ENCODE results near the gene AHSG. TPM values are rescaled to one million over a fixed set of nuclear protein-coding genes. Genes with fewer than 3 reads are reported as not detected.

The AHSG gene
- total RNA-seq, 4 donors from 2014 or later = not detected

- H3K36me3 ChIP-seq = no peaks in the 10 kb centered on the region
- peak overlapping the region; percentile 51 to 66 for H3K27ac ChIP-seq
- H3K4me1 ChIP-seq = peaks cover 5 to 21% of the 10 kb centered on the region in 2 donors
- intact Hi-C loops (cut with DNase I; ENCODE audit: low total_unique reads) = no loop called here
- H3K27me3 ChIP-seq = no peaks in the 10 kb centered on the region
- no peak for DNase-seq
- peak overlapping the region; percentile 46 to 56 for H3K4me3 ChIP-seq
- TF ChIP-seq POLR2A (IDR thresholded peaks at IDR 0.05) (no peak), CTCF (IDR thresholded peaks at IDR 0.05) (no peak)
- H3K9me3 ChIP-seq = no peaks in the 10 kb centered on the region
Observed at GRCh38 chr3:186569779-186570095, 43.1 kb upstream of the AHSG start.

- Histone ChIP-seq H3K27me3 (no peaks in the 10 kb centered on the region), H3K36me3 (no peaks in the 10 kb centered on the region), H3K4me3 (peak within 1 kb of the TSS; percentile 56 to 88), H3K4me1 (peaks cover 5 to 21% of the 10 kb centered on the region in 2 donors), H3K9me3 (no peaks in the 10 kb centered on the region), H3K27ac (peak within 1 kb of the TSS; percentile 81 to 93)
- DNase-seq = peak; percentile 99
- TF ChIP-seq CTCF (IDR thresholded peaks at IDR 0.05) (no peak), POLR2A (IDR thresholded peaks at IDR 0.05) (peak; percentile 56 to 83)
- intact Hi-C loops (cut with DNase I; ENCODE audit: low total_unique reads) = no loop called here
Observed at GRCh38 chr3:186570096-186570940, 42.5 kb upstream of the AHSG start, which contains the start of gene DNAJB11. Gene DNAJB11, plus strand, starts transcription at chr3:186570720. Its CDS starts 178 bp downstream, at chr3:186570898.

GRCh38 chr3:186570941-186571643, 41.8 kb upstream of the AHSG start:
- peak overlapping the region; percentile 56 to 88 for H3K4me3 ChIP-seq
- TF ChIP-seq POLR2A (IDR thresholded peaks at IDR 0.05) (no peak), CTCF (IDR thresholded peaks at IDR 0.05) (no peak)
- H3K9me3 ChIP-seq = no peaks in the 10 kb centered on the region
- intact Hi-C loops (cut with DNase I; ENCODE audit: low total_unique reads) = no loop called here
- H3K36me3 ChIP-seq = no peaks in the 10 kb centered on the region
- H3K27ac ChIP-seq = peak overlapping the region; percentile 81 to 93
- no peaks in the 10 kb centered on the region for H3K27me3 ChIP-seq
- H3K4me1 ChIP-seq = peaks cover 5 to 21% of the 10 kb centered on the region in 2 donors
- no peak for DNase-seq

GRCh38 chr3:186571644-186572013, 41.2 kb upstream of the AHSG start:
- H3K9me3 ChIP-seq = no peaks in the 10 kb centered on the region
- no peaks in the 10 kb centered on the region for H3K27me3 ChIP-seq
- intact Hi-C loops (cut with DNase I; ENCODE audit: low total_unique reads) = no loop called here
- H3K4me3 ChIP-seq = peak overlapping the region in 1 of 2 donors; percentile 88
- no peak for DNase-seq
- peaks cover 5 to 21% of the 10 kb centered on the region in 2 donors for H3K4me1 ChIP-seq
- H3K36me3 ChIP-seq = no peaks in the 10 kb centered on the region
- H3K27ac ChIP-seq = no peak overlapping the region
- TF ChIP-seq CTCF (IDR thresholded peaks at IDR 0.05) (no peak), POLR2A (IDR thresholded peaks at IDR 0.05) (no peak)

GRCh38 chr3:186577521-186577920, 35.3 kb upstream of the AHSG start:
- H3K36me3 ChIP-seq = no peaks in the 10 kb centered on the region

More at GRCh38 chr3:186577521-186577920, 35.3 kb upstream of the AHSG start:
- H3K4me1 ChIP-seq = no peaks in the 10 kb centered on the region
- no peaks in the 10 kb centered on the region for H3K27me3 ChIP-seq
- intact Hi-C loops (cut with DNase I; ENCODE audit: low total_unique reads) = no loop called here
- DNase-seq = no peak
- no peak overlapping the region for H3K27ac ChIP-seq
- TF ChIP-seq CTCF (IDR thresholded peaks at IDR 0.05) (no peak), POLR2A (IDR thresholded peaks at IDR 0.05) (no peak)
- no peaks in the 10 kb centered on the region for H3K9me3 ChIP-seq
- H3K4me3 ChIP-seq = no peak overlapping the region
